ENCODE results near the gene IFNE. TPM values are rescaled to one million over a fixed set of nuclear protein-coding genes. Genes with fewer than 3 reads are reported as not detected.

IFNE gene
- total RNA-seq, 1 donor from 2014 or later, result 12.4 TPM

GRCh38 chr9:21505425-21506179 is 23.5 kb upstream of the IFNE start:
- TF ChIP-seq CTCF (IDR thresholded peaks at IDR 0.05; ENCODE audit: insufficient read depth, low read length, severe bottlenecking), result no peak
- FAIRE-seq, result no peak
- no peak overlapping the region for H3K4me3 ChIP-seq (ENCODE audit: low read depth, low read length)
- no peaks in the 10 kb centered on the region for H3K36me3 ChIP-seq (ENCODE audit: control insufficient read depth, insufficient read depth, low read length)
- no peaks in the 10 kb centered on the region for H3K27me3 ChIP-seq (ENCODE audit: control insufficient read depth, insufficient read depth, low read length)
- DNase-seq (ENCODE audit: low read depth), result peak; percentile 80

- FAIRE-seq (peak; percentile 32), DNase-seq (ENCODE audit: low read depth) (no peak)
- Histone ChIP-seq H3K36me3 (ENCODE audit: control insufficient read depth, insufficient read depth, low read length) (no peaks in the 10 kb centered on the region), H3K4me3 (ENCODE audit: low read depth, low read length) (no peak overlapping the region), H3K27me3 (ENCODE audit: control insufficient read depth, insufficient read depth, low read length) (no peaks in the 10 kb centered on the region)
- TF ChIP-seq CTCF (IDR thresholded peaks at IDR 0.05; ENCODE audit: insufficient read depth, low read length, severe bottlenecking), result no peak
Observed at GRCh38 chr9:21504894-21505293, 22.8 kb upstream of the IFNE start.

- DNase-seq (ENCODE audit: low read depth), result no peak
- Histone ChIP-seq H3K36me3 (ENCODE audit: control insufficient read depth, insufficient read depth, low read length) (no peaks in the 10 kb centered on the region), H3K27me3 (ENCODE audit: control insufficient read depth, insufficient read depth, low read length) (no peaks in the 10 kb centered on the region), H3K4me3 (ENCODE audit: low read depth, low read length) (no peak overlapping the region)
- no peak for TF ChIP-seq CTCF (IDR thresholded peaks at IDR 0.05; ENCODE audit: insufficient read depth, low read length, severe bottlenecking)
- FAIRE-seq, result no peak
Observed at GRCh38 chr9:21504113-21504512, 22.0 kb upstream of the IFNE start.

- FAIRE-seq, result no peak
- no peak for TF ChIP-seq CTCF (IDR thresholded peaks at IDR 0.05; ENCODE audit: insufficient read depth, low read length, severe bottlenecking)
- no peaks in the 10 kb centered on the region for H3K27me3 ChIP-seq (ENCODE audit: control insufficient read depth, insufficient read depth, low read length)
Observed at GRCh38 chr9:21502586-21502985, 20.5 kb upstream of the IFNE start.

GRCh38 chr9:21499912-21500311 is 17.8 kb upstream of the IFNE start:
- no peaks in the 10 kb centered on the region for H3K27me3 ChIP-seq (ENCODE audit: control insufficient read depth, insufficient read depth, low read length)
- no peak for DNase-seq (ENCODE audit: low read depth)
- no peak for FAIRE-seq
- no peak for TF ChIP-seq CTCF (IDR thresholded peaks at IDR 0.05; ENCODE audit: insufficient read depth, low read length, severe bottlenecking)
- no peak overlapping the region for H3K4me3 ChIP-seq (ENCODE audit: low read depth, low read length)
- no peaks in the 10 kb centered on the region for H3K36me3 ChIP-seq (ENCODE audit: control insufficient read depth, insufficient read depth, low read length)

More at GRCh38 chr9:21502586-21502985, 20.5 kb upstream of the IFNE start:
- no peak overlapping the region for H3K4me3 ChIP-seq (ENCODE audit: low read depth, low read length)
- DNase-seq (ENCODE audit: low read depth), result no peak
- H3K36me3 ChIP-seq (ENCODE audit: control insufficient read depth, insufficient read depth, low read length), result no peaks in the 10 kb centered on the region

GRCh38 chr9:21491756-21492155 is 9.6 kb upstream of the IFNE start:
- H3K4me3 ChIP-seq (ENCODE audit: low read depth, low read length), result no peak overlapping the region
- no peak for TF ChIP-seq CTCF (IDR thresholded peaks at IDR 0.05; ENCODE audit: insufficient read depth, low read length, severe bottlenecking)
- H3K27me3 ChIP-seq (ENCODE audit: control insufficient read depth, insufficient read depth, low read length), result no peaks in the 10 kb centered on the region
- no peaks in the 10 kb centered on the region for H3K36me3 ChIP-seq (ENCODE audit: control insufficient read depth, insufficient read depth, low read length)
- DNase-seq (ENCODE audit: low read depth) (no peak), FAIRE-seq (no peak)

Measured in bronchial epithelial cell (primary cell).